WTC11 (cell line): Measurements from ENCODE around the gene CALM3. TPM values are rescaled to one million over a fixed set of nuclear protein-coding genes. Genes with fewer than 3 reads are reported as not detected.
A peak's percentile ranks its signal among the peaks of the same experiment; 100 is the strongest.

Experiments used
- ATAC-seq: fragments of 200-7000 bp; cut with Tn5 transposase; 2 replicates; pipeline ENCODE4 v1.10.0; 2021; ENCODE audit warnings: mild to moderate bottlenecking, moderate library complexity
- CTCF ChIA-PET: fragments of 300-600 bp; sonication (Branson Sonifier 250); formaldehyde crosslinking; loops from one replicate; lab custom pipeline; 2021; ENCODE audit warnings: antibody characterized with exemption; lab: Charles Lee
- POLR2A ChIA-PET: fragments of 350-600 bp; sonication (Branson Sonifier 250); formaldehyde crosslinking; loops from one replicate; lab custom pipeline; 2021; ENCODE audit warnings: antibody characterized with exemption; lab: Charles Lee
- DNase-seq: peaks from one replicate; pipeline ENCODE4 v3.0.0; 2021; ENCODE audit warnings: low spot score
- H3K27ac Mint-ChIP-seq: 2 replicates; pipeline ENCODE4 v1.8.0; 2021; ENCODE audit warnings: mixed read lengths
- H3K27me3 Mint-ChIP-seq: 2 replicates; pipeline ENCODE4 v1.8.0; 2021; ENCODE audit warnings: low read depth, mild to moderate bottlenecking, moderate library complexity, mixed read lengths
- H3K36me3 Mint-ChIP-seq: 2 replicates; pipeline ENCODE4 v1.8.0; 2021; ENCODE audit warnings: mixed read lengths
- H3K4me1 Mint-ChIP-seq: 2 replicates; pipeline ENCODE4 v1.8.0; 2022; ENCODE audit warnings: mixed read lengths
- H3K4me3 Mint-ChIP-seq: 2 replicates; pipeline ENCODE4 v1.8.0; 2021; ENCODE audit warnings: mild to moderate bottlenecking, moderate library complexity, mixed read lengths
- H3K9me3 Mint-ChIP-seq: 2 replicates; pipeline ENCODE4 v1.8.0; 2021; ENCODE audit warnings: mixed read lengths
- AR ChIP-seq: fragments of 250-450 bp; sonication (Bioruptor Pico); IDR thresholded peaks from 2 replicates; pipeline ENCODE4 v1.9.0; 2021; ENCODE audit warnings: mild to moderate bottlenecking
- E2F4 ChIP-seq: sonication (generic); formaldehyde crosslinking; IDR thresholded peaks from 2 replicates; pipeline ENCODE4 v1.8.1; 2022; ENCODE audit warnings: low read depth, mild to moderate bottlenecking, moderate library complexity, missing genetic modification reagents, borderline replicate concordance
- ELF4 ChIP-seq: sonication (generic); formaldehyde crosslinking; IDR thresholded peaks from 2 replicates; pipeline ENCODE4 v1.8.1; 2022; ENCODE audit warnings: low read depth, mild to moderate bottlenecking, moderate library complexity, missing genetic modification reagents
- ESRRA ChIP-seq: sonication (generic); formaldehyde crosslinking; IDR thresholded peaks from 2 replicates; pipeline ENCODE4 v1.8.1; 2022; ENCODE audit warnings: mild to moderate bottlenecking, missing genetic modification reagents, borderline replicate concordance
- FOXJ3 ChIP-seq: sonication (generic); formaldehyde crosslinking; IDR thresholded peaks from 2 replicates; pipeline ENCODE4 v1.9.0; 2021; ENCODE audit warnings: missing genetic modification reagents, mild to moderate bottlenecking, borderline replicate concordance
- FOXP1 ChIP-seq: sonication (generic); formaldehyde crosslinking; IDR thresholded peaks from 2 replicates; pipeline ENCODE4 v1.8.0; 2022; ENCODE audit warnings: missing genetic modification reagents, mild to moderate bottlenecking, moderate library complexity, borderline replicate concordance
- FOXP4 ChIP-seq: sonication (generic); formaldehyde crosslinking; IDR thresholded peaks from 2 replicates; pipeline ENCODE4 v1.8.0; 2022; ENCODE audit warnings: mild to moderate bottlenecking, missing genetic modification reagents
- GRHL2 ChIP-seq: fragments of 250-450 bp; sonication (Bioruptor Pico); IDR thresholded peaks from 2 replicates; pipeline ENCODE4 v1.8.0; 2022; ENCODE audit warnings: mild to moderate bottlenecking, moderate library complexity; ENCODE audit not compliant: insufficient replicate concordance, severe bottlenecking
- GTF2I ChIP-seq: fragments of 250-450 bp; sonication (Bioruptor Pico); conservative IDR thresholded peaks from 2 replicates; pipeline ENCODE4 v1.4.0; 2021; ENCODE audit warnings: mild to moderate bottlenecking
- MXD4 ChIP-seq: fragments of 250-450 bp; sonication (Bioruptor Pico); IDR thresholded peaks from 2 replicates; pipeline ENCODE4 v1.8.0; 2021; ENCODE audit warnings: mild to moderate bottlenecking, moderate library complexity, borderline replicate concordance
- NFYB ChIP-seq: sonication (generic); formaldehyde crosslinking; conservative IDR thresholded peaks from 2 replicates; pipeline ENCODE4 v1.8.0; 2022; ENCODE audit warnings: low read depth, missing genetic modification reagents
- PREB ChIP-seq: sonication (generic); formaldehyde crosslinking; IDR thresholded peaks from 2 replicates; pipeline ENCODE4 v1.8.1; 2022; ENCODE audit warnings: mild to moderate bottlenecking, missing genetic modification reagents, moderate library complexity, borderline replicate concordance
- SMAD3 ChIP-seq: sonication (generic); formaldehyde crosslinking; IDR thresholded peaks from 2 replicates; pipeline ENCODE4 v1.8.0; 2022; ENCODE audit warnings: missing genetic modification reagents, mild to moderate bottlenecking, borderline replicate concordance
- SOX15 ChIP-seq: fragments of 250-450 bp; sonication (Bioruptor Pico); IDR thresholded peaks from 2 replicates; pipeline ENCODE4 v1.9.0; 2021; ENCODE audit warnings: mild to moderate bottlenecking
- SP1 ChIP-seq: sonication (generic); formaldehyde crosslinking; conservative IDR thresholded peaks from 2 replicates; pipeline ENCODE4 v1.8.1; 2022; ENCODE audit warnings: missing genetic modification reagents
- USF1 ChIP-seq: sonication (generic); formaldehyde crosslinking; IDR thresholded peaks from 2 replicates; pipeline ENCODE4 v1.8.0; 2022; ENCODE audit warnings: mild to moderate bottlenecking, missing genetic modification reagents
- ZNF263 ChIP-seq: sonication (generic); formaldehyde crosslinking; IDR thresholded peaks from 2 replicates; pipeline ENCODE4 v1.8.1; 2022; ENCODE audit warnings: low read depth, mild to moderate bottlenecking, moderate library complexity, missing genetic modification reagents
- ZNF281 ChIP-seq: sonication (generic); formaldehyde crosslinking; IDR thresholded peaks from 2 replicates; pipeline ENCODE4 v1.8.0; 2023; ENCODE audit warnings: mild to moderate bottlenecking, missing genetic modification reagents
- ZNF512 ChIP-seq: sonication (generic); formaldehyde crosslinking; IDR thresholded peaks from 2 replicates; pipeline ENCODE4 v1.8.1; 2022; ENCODE audit warnings: missing genetic modification reagents, borderline replicate concordance
- total RNA-seq: library from RNA; stranded (reverse); gene quantifications from 3 replicates; pipeline ENCODE4 v1.2.3, GENCODE V29; 2021

Gene CALM3
- total RNA-seq, 1 experiment from 2014 or later: 306 TPM

- H3K36me3 Mint-ChIP-seq: no peaks in the 10 kb centered on the region
- no peaks in the 10 kb centered on the region for H3K9me3 Mint-ChIP-seq
- H3K4me3 Mint-ChIP-seq: no peak overlapping the region
- DNase-seq (no peak), ATAC-seq (no peak)
- POLR2A ChIA-PET: interaction anchor here (1.5 kb wide), 1 partner anchor 45 kb away, joined by 6 read pairs; the partner anchor contains the start of gene DACT3
- no peak for TF ChIP-seq MXD4 (CRISPR knock-in tag)
- TF ChIP-seq ESRRA: no peak
- no peak for TF ChIP-seq ELF4 (CRISPR knock-in tag)
- TF ChIP-seq FOXP4: no peak
- H3K27ac Mint-ChIP-seq: no peak overlapping the region
- peaks cover 3% of the 10 kb centered on the region; the same call in 1 of the 2 replicates for H3K27me3 Mint-ChIP-seq
- H3K4me1 Mint-ChIP-seq: peaks cover 9% of the 10 kb centered on the region
- CTCF ChIA-PET: interaction anchor here (1.3 to 13.2 kb wide), 8 partner anchors 10 to 88 kb away, joined by 3 to 484 read pairs (median 15); partner anchors contain the start of genes CALM3, DACT3 and PTGIR
Measured at GRCh38 chr19:46615966-46616365, 14.8 kb downstream of the CALM3 start.

- POLR2A ChIA-PET: interaction anchor here (0.6 to 1.5 kb wide), 3 partner anchors 43 to 46 kb away, joined by 4 to 6 read pairs (median 4); partner anchors contain the start of gene DACT3
- ATAC-seq: peak; percentile 83
Measured at GRCh38 chr19:46616631-46617322, 15.6 kb downstream of the CALM3 start.

More at GRCh38 chr19:46616631-46617322, 15.6 kb downstream of the CALM3 start:
- TF ChIP-seq E2F4 (CRISPR knock-in tag) (no peak), GRHL2 (no peak), FOXP1 (CRISPR knock-in tag) (no peak), SMAD3 (no peak), ZNF512 (CRISPR knock-in tag) (no peak), SP1 (no peak), NFYB (CRISPR knock-in tag) (no peak), GTF2I (CRISPR knock-in tag) (no peak), ZNF263 (CRISPR knock-in tag) (no peak), AR (CRISPR knock-in tag) (no peak), USF1 (no peak), SOX15 (no peak), ZNF281 (CRISPR knock-in tag) (no peak), FOXJ3 (CRISPR knock-in tag) (no peak), PREB (CRISPR knock-in tag) (no peak)
- no peaks in the 10 kb centered on the region for H3K9me3 Mint-ChIP-seq
- H3K4me1 Mint-ChIP-seq: peaks cover 14% of the 10 kb centered on the region
- H3K27ac Mint-ChIP-seq: no peak overlapping the region; the same call in 1 of the 2 replicates
- peaks cover 3% of the 10 kb centered on the region; the same call in 1 of the 2 replicates for H3K27me3 Mint-ChIP-seq
- H3K4me3 Mint-ChIP-seq: no peak overlapping the region
- H3K36me3 Mint-ChIP-seq: no peaks in the 10 kb centered on the region
- peak; percentile 82 for DNase-seq
- CTCF ChIA-PET: interaction anchor here (0.6 to 13.2 kb wide), 44 partner anchors 9 to 752 kb away, joined by 3 to 484 read pairs (median 4); partner anchors contain the start of genes CALM3, DACT3, GNG8 and PRKD2
